Pancreas (tissue), 10 donors: ENCODE data around the gene GLDC. TPM values are rescaled to one million over a fixed set of nuclear protein-coding genes. Genes with fewer than 3 reads are reported as not detected.
"Not testable (repeated sequence)": the region's sequence is repeated elsewhere in the genome, so short reads cannot be mapped to it uniquely, and the experiment has no call there.

Experiments used
- ATAC-seq, 4 donors: fragments of 200-7000 bp; cut with Tn5 transposase; one replicate each; pipeline versions ENCODE4 v1.8.0 to v1.9.1; 2020; ENCODE audit warnings: mild to moderate bottlenecking in 4 of 4, moderate library complexity in 4 of 4
- DNase-seq, 6 donors: peaks; one replicate each; pipeline ENCODE4 v3.0.0-alpha.2; 2020
- FAIRE-seq: peaks from 2 replicates; lab custom pipeline; 2012; peaks lifted over from hg19 to GRCh38; lab: Jason Lieb, UNC
- H3K27ac ChIP-seq, 4 donors: fragments of 200-600 bp; sonication (generic); 1 replicate in 3 of 4; 2 replicates in 1 of 4; pipeline versions ENCODE4 v1.5.0 to v1.8.0; 2020
- H3K27me3 ChIP-seq, 4 donors: fragments of 200-600 bp; one replicate each; pipeline ENCODE4 v1.8.0; 2021
- H3K36me3 ChIP-seq, 3 donors: fragments of 200-600 bp; sonication (generic) in 1 of 3; one replicate each; pipeline versions ENCODE4 v1.5.0 to v1.8.0; 2020 to 2021
- H3K4me1 ChIP-seq, 3 donors: fragments of 200-600 bp; one replicate each; pipeline ENCODE4 v1.8.0; 2021
- H3K4me3 ChIP-seq, 4 donors: fragments of 200-600 bp; sonication (generic) in 2 of 4; one replicate each; pipeline versions ENCODE4 v1.5.0 to v1.8.0; 2020 to 2021
- H3K9me3 ChIP-seq, 4 donors: fragments of 200-600 bp; one replicate each; pipeline ENCODE4 v1.8.0; 2021
- WGBS, 2 donors: extraction: QIAGEN DNeasy Blood & Tissue Kit; methylation state at CpG; one replicate each; pipeline ENCODE4 v1.1.7; 2013; 5-methylcytosine and 5-hydroxymethylcytosine counted together
- intact Hi-C, 3 donors: fragments of 100-400 bp; cut with DNase I; formaldehyde crosslinking; loops; one replicate each; pipeline versions ENCODE4 v1.11.1 to v1.14.2; 2022
- polyA plus RNA-seq, 2 donors: library from polyadenylated mRNA; stranded (reverse); fragments of 200-250 nt; gene quantifications; one replicate each; pipeline ENCODE4 v1.2.3, GENCODE V29; 2013
- total RNA-seq, 6 donors: library from RNA; stranded (reverse); fragmentation: NEBNext Ultra II Directional in 4 of 6; extraction: Animal tissue kit (Norgen Biotek cat#: 25700) in 4 of 6; gene quantifications; one replicate each; pipeline versions ENCODE4 v1.2.1 to v1.2.4, GENCODE V29; 2021 to 2023
- TF ChIP-seq, protein P1 (sequence below), 4 donors: fragments of 200-600 bp; sonication (generic) in 3 of 4; IDR thresholded peaks; one replicate each; pipeline versions ENCODE4 v1.5.0 to v1.8.0; 2021; ENCODE audit warnings: antibody characterized with exemption in 4 of 4
- donor health status: healthy with polysubstance abuse.
- donor health status: DM: no; HTN: no; CAD: no; lungs with moderate emphysema.
- donor health status: DM: no; HTN: no; CAD: no.
- donor health status: control.
- donor health status: control.
- donor health status: Bipolar disorder and iron deficiency.
- donor health status: DM: yes; HTN: yes; CAD: no.
- donor health status: DM: no; HTN: no; CAD: no.
- donor health status: DM: no; HTN: no; CAD: no.
- donor health status: DM: yes; HTN: yes; CAD: no.

Gene GLDC
- total and polyA plus RNA-seq, 8 donors = 0.15 to 1.2 (median 0.47) TPM; not detected in 3

DNA sequence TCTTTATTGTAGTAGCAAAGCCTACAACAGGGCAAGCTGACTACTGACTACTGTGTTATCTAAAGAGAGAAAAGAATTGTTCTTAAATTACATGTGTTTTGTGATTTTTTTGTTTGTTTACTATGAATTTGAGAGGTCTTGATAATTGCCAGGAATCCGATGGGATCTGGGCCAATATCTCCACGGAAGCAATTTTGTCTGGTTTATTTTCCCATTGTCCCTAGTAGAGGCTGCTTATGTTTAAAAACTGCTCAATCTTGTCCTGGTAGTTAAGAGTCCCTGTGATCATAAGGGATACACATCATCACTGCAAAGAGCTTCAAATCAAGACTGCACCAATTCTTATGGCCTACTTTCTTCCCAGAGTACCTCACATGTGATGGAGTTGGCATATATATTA lies 94.4 kb downstream of the GLDC start:
- Histone ChIP-seq H3K27ac (no peak overlapping the region), H3K9me3 (no peaks in the 10 kb centered on the region), H3K4me1 (no peaks in the 10 kb centered on the region), H3K27me3 (no peaks in the 10 kb centered on the region), H3K4me3 (no peak overlapping the region), H3K36me3 (no peaks in the 10 kb centered on the region)
- TF ChIP-seq, protein P1, sequence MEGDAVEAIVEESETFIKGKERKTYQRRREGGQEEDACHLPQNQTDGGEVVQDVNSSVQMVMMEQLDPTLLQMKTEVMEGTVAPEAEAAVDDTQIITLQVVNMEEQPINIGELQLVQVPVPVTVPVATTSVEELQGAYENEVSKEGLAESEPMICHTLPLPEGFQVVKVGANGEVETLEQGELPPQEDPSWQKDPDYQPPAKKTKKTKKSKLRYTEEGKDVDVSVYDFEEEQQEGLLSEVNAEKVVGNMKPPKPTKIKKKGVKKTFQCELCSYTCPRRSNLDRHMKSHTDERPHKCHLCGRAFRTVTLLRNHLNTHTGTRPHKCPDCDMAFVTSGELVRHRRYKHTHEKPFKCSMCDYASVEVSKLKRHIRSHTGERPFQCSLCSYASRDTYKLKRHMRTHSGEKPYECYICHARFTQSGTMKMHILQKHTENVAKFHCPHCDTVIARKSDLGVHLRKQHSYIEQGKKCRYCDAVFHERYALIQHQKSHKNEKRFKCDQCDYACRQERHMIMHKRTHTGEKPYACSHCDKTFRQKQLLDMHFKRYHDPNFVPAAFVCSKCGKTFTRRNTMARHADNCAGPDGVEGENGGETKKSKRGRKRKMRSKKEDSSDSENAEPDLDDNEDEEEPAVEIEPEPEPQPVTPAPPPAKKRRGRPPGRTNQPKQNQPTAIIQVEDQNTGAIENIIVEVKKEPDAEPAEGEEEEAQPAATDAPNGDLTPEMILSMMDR (IDR thresholded peaks at IDR 0.05) = no peak
- no peak for DNase-seq
- FAIRE-seq = no peak
- no peak for ATAC-seq
- WGBS, 2 donors = 57 to 62% methylated on average over 2 of the region's 2 CpGs
- intact Hi-C loops = no loop called here

DNA sequence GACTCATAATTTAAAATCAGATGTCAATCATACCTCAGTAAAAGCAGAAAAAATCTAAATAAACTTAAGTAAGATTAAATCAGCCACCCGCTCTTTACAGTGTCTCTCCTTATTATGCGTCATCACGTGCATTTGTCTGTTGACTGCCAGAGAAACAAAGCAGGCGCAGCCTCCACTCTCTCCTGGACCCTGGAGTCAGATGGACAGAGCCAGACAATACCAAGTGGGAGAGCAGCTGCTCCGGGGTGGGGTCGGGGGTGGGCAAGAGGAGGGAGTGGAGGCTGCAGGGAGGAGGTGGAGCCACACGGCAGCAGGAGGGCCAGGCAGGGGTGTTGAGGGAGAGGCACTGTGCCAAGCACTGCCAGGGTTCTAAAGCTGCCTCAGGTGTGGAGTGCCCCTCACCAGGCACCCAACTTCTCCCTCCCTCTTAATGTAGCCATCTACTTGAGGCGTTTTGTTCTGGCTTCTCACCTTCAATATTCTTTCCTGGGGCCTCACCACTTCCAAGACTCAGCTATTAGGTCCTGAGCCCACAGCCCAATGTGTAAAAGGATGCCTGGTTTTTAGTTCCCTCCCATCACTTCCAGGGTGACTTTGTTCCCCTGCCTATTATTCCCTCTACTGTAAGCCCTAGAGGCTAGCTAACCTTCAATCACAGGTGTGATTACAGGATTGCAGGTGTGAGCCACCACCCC lies 96.3 kb downstream of the GLDC start:
- intact Hi-C loops = no loop called here
- Histone ChIP-seq H3K36me3 (no peaks in the 10 kb centered on the region), H3K4me1 (no peaks in the 10 kb centered on the region), H3K9me3 (no peaks in the 10 kb centered on the region), H3K27me3 (no peaks in the 10 kb centered on the region), H3K27ac (no peak overlapping the region), H3K4me3 (no peak overlapping the region)
- DNase-seq (no peak), FAIRE-seq (no peak), ATAC-seq (no peak)
- TF ChIP-seq, protein P1 (IDR thresholded peaks at IDR 0.05) = no peak
- WGBS, 2 donors = 68 to 72% methylated on average over 7 to 8 of the region's 8 CpGs

DNA sequence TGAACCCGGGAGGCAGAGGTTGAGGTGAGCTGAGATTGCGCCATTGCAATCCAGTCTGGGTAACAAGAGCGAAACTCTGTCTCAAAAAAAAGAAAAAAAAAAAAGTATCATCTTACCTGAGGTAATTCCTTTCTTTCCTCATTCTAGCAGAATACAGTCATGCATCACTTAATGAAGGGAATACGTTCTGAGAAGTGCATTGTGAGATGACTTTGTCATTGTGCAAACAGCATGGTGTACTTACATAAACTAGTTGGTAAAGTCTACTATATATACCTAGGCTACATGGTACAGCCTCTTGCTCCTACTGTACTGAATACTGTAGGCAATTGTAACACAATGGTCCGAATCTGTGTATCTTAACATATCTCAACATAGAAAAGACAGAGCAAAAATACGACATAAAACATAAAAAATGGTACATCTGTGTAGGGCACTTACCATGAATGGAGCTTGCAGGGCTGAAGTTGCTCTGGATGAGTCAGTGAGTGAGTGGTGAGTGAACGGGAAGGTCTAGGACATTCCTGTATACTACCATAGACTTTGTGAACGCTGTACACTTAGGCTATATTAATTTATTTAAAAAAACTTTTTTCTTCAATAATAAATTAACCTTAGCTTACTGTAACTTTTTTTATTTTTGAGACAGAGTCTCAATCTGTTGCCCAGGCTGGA lies 100.4 kb downstream of the GLDC start:
- WGBS, 2 donors = 82 to 89% methylated on average over 8 of the region's 8 CpGs
- Histone ChIP-seq H3K4me3 (no peak overlapping the region), H3K27ac (no peak overlapping the region), H3K4me1 (no peaks in the 10 kb centered on the region), H3K27me3 (no peaks in the 10 kb centered on the region), H3K36me3 (no peaks in the 10 kb centered on the region), H3K9me3 (no peaks in the 10 kb centered on the region)
- TF ChIP-seq, protein P1 (IDR thresholded peaks at IDR 0.05) = no peak
- intact Hi-C loops = no loop called here
- ATAC-seq (no peak), FAIRE-seq (no peak), DNase-seq (no peak)

DNA sequence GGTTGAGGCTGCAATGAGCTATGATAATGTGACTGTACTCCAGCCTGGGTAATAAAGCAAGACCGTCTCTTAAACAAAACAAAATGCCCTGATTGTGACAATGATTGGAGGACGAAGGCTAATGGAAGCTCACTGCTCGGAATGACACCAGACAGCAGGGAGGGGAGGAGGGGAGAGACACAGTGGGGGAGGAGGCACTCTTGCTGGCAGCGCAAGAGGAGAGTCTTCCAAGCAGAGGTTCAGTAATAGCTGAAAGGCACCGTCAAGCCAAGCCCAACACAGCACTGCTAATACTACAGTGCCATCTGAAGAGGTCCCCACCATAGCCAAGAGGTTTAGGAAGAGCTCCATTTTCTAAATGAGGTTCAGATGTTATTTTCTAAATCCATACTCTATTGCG lies 102.3 kb downstream of the GLDC start:
- TF ChIP-seq, protein P1 (IDR thresholded peaks at IDR 0.05) = no peak
- FAIRE-seq (no peak), ATAC-seq (no peak), DNase-seq (no peak)
- Histone ChIP-seq H3K9me3 (no peaks in the 10 kb centered on the region), H3K4me1 (no peaks in the 10 kb centered on the region), H3K27ac (no peak overlapping the region), H3K4me3 (no peak overlapping the region), H3K27me3 (no peaks in the 10 kb centered on the region), H3K36me3 (no peaks in the 10 kb centered on the region)
- intact Hi-C loops = no loop called here
- 56 to 67% methylated on average over 6 of the region's 6 CpGs for WGBS, 2 donors

DNA sequence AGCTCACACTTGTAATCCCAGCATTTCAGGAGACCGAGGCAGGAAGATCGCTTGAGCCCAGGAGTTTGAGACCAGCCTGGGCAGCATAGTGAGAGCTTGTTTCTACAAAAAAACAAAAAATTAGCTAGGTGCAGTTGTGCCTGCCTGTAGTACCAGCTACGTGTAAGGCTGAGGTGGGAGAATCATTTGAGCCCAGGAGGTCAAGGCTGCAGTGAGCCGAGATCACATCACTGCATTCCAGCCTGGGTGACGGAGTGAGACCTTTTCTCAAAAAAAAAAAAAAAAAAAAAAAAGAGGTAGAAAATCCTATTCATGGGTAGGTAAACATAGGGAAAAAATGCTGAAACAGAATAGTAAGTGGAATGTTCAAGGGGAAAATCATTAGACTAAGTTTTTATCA lies 102.9 kb downstream of the GLDC start:
- intact Hi-C loops, H3K4me3 ChIP-seq, ATAC-seq, DNase-seq, H3K4me1 ChIP-seq, H3K36me3 ChIP-seq, H3K9me3 ChIP-seq, FAIRE-seq, H3K27me3 ChIP-seq, H3K27ac ChIP-seq: not testable (repeated sequence)
- 78 to 81% methylated on average over 5 of the region's 5 CpGs for WGBS, 2 donors
